IPS DF 6.9 (cell line): ENCODE measurements around the gene IFI27L2.

Experiments used
- DNase-seq: peaks from one replicate; pipeline ENCODE4 v3.0.0-alpha.2; 2013; ENCODE audit warnings: low read depth, low spot score
- H3K27ac ChIP-seq: one replicate; pipeline ENCODE4 v1.5.1; 2013; ENCODE audit warnings: low read length, control low read depth
- H3K27me3 ChIP-seq: 2 replicates; pipeline ENCODE4 v1.6.1; 2013; ENCODE audit warnings: mild to moderate bottlenecking, low read length; ENCODE audit not compliant: control insufficient read depth, insufficient read depth
- H3K36me3 ChIP-seq: 2 replicates; pipeline ENCODE4 v1.6.1; 2013; ENCODE audit warnings: low read length; ENCODE audit not compliant: control insufficient read depth, insufficient read depth
- H3K4me1 ChIP-seq: 2 replicates; pipeline ENCODE4 v1.6.1; 2013; ENCODE audit warnings: low read length; ENCODE audit not compliant: control insufficient read depth, insufficient read depth
- H3K4me3 ChIP-seq: 2 replicates; pipeline ENCODE4 v1.5.1; 2013; ENCODE audit warnings: mild to moderate bottlenecking, low read length
- H3K9me3 ChIP-seq: 2 replicates; pipeline ENCODE4 v1.6.1; 2013; ENCODE audit warnings: low read length, inconsistent platforms; ENCODE audit not compliant: control insufficient read depth, insufficient read depth
- WGBS: extraction: QIAGEN DNeasy Blood & Tissue Kit; methylation state at CpG from one replicate; pipeline ENCODE4 v1.1.7; 2013; ENCODE audit warnings: mixed read lengths, missing lambda C conversion rate; ENCODE audit not compliant: insufficient read length, insufficient coverage; 5-methylcytosine and 5-hydroxymethylcytosine counted together

IFI27L2 gene

DNA sequence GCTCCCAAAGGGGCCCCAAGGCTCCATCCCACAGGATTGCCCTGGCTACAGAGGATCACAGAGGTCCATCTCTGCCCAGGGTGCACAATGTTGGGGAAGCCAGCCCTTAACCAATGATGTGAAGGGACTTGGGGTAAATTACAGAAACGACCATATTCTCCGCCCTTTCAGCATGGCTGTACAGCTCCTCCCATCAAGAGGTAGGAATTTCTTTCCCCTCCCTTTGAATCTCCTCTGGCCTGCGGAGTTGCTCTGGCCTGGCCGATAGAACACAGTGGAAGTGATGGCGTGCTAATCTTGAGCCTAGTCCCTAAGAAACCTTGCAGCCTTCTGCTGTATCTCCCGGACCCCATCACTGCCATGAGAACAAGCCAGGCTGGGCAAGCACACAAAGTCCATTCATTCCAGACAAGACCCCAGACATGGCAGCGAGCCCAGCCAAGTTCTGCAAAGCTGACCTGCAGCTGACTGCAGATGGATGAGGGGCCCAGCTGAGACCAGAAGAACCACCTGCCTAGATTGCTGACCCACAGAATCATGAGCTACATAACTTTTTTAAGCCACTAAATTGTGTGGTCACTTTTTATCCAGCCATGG is 25.8 kb downstream of the IFI27L2 start:
- Histone ChIP-seq H3K36me3 (no peaks in the 10 kb centered on the region), H3K4me1 (no peaks in the 10 kb centered on the region), H3K9me3 (no peaks in the 10 kb centered on the region), H3K27me3 (no peaks in the 10 kb centered on the region), H3K4me3 (no peak overlapping the region), H3K27ac (no peak overlapping the region)
- DNase-seq: no peak
- WGBS: no CpG with 5 or more reads among the region's 7 CpGs

- Histone ChIP-seq H3K9me3 (no peaks in the 10 kb centered on the region), H3K27me3 (no peaks in the 10 kb centered on the region), H3K27ac (no peak overlapping the region), H3K36me3 (no peaks in the 10 kb centered on the region; the same call in 1 of the 2 replicates), H3K4me3 (no peak overlapping the region), H3K4me1 (no peaks in the 10 kb centered on the region)
- no peak for DNase-seq
- no CpG with 5 or more reads among the region's 8 CpGs for WGBS
These were observed 26.5 kb downstream of the IFI27L2 start for GRCh38 chr14:94102768-94103482.

DNA sequence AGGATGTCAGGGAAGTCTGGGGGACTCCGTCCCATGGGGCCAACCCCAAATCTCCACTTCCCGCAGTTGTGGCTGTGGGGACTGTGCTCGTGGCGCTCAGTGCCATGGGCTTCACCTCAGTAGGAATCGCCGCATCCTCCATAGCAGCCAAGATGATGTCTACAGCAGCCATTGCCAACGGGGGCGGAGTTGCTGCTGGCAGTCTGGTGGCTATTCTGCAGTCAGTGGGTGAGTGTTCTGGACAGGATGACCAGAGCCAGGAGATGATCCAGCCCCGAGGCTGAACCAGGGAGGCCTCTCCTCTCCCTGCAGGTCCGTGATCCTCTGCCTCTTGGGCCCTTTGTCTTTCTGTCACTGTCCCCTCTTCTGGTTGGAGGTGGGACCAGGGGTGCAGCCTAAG is 27.7 kb downstream of the IFI27L2 start:
- WGBS: no CpG with 5 or more reads among the region's 10 CpGs
- no peaks in the 10 kb centered on the region for H3K4me1 ChIP-seq
- H3K27me3 ChIP-seq: no peaks in the 10 kb centered on the region
- H3K4me3 ChIP-seq: no peak overlapping the region
- no peaks in the 10 kb centered on the region for H3K9me3 ChIP-seq
- H3K36me3 ChIP-seq: no peaks in the 10 kb centered on the region; the same call in 1 of the 2 replicates
- DNase-seq: no peak
- H3K27ac ChIP-seq: no peak overlapping the region

GRCh38 chr14:94100847-94101246 is 28.6 kb downstream of the IFI27L2 start:
- no CpG with 5 or more reads among the region's 4 CpGs for whole genome bisulfite sequencing
- H3K36me3 ChIP-seq: no peaks in the 10 kb centered on the region; the same call in 1 of the 2 replicates
- no peaks in the 10 kb centered on the region for H3K27me3 ChIP-seq
- no peaks in the 10 kb centered on the region for H3K4me1 ChIP-seq
- H3K27ac ChIP-seq: no peak overlapping the region
- H3K9me3 ChIP-seq: no peaks in the 10 kb centered on the region
- DNase-seq: no peak
- no peak overlapping the region for H3K4me3 ChIP-seq

DNA sequence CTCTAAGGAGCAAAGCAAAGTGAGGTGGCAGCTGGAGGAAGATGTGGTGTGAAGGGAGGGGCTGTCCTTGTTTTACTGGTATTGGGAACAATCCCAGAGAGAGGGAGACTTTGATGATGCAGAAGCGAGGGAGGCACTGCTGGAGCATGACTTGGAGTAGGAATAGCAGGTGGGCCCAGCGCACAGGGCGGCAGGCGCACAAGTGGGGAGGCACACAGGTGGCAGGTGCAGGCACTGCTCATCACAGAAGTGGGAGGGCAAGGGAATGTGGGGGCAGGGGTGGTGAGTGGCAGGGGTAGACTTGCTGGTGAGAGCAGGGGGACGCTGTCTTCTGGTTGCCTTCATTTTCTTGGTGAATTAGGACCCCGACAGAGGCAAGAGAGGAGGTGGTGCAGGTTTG is 30.4 kb downstream of the IFI27L2 start:
- no CpG with 5 or more reads among the region's 6 CpGs for WGBS
- Histone ChIP-seq H3K27ac (no peak overlapping the region), H3K4me3 (no peak overlapping the region), H3K9me3 (no peaks in the 10 kb centered on the region), H3K4me1 (no peaks in the 10 kb centered on the region), H3K36me3 (no peaks in the 10 kb centered on the region; the same call in 1 of the 2 replicates), H3K27me3 (no peaks in the 10 kb centered on the region)
- no peak for DNase-seq

GRCh38 chr14:94098326-94098992 is 30.9 kb downstream of the IFI27L2 start:
- H3K27ac ChIP-seq: no peak overlapping the region
- no peaks in the 10 kb centered on the region; the same call in 1 of the 2 replicates for H3K36me3 ChIP-seq
- no peaks in the 10 kb centered on the region for H3K4me1 ChIP-seq
- H3K27me3 ChIP-seq: no peaks in the 10 kb centered on the region
- DNase-seq: no peak
- H3K9me3 ChIP-seq: no peaks in the 10 kb centered on the region
- no CpG with 5 or more reads among the region's 10 CpGs for WGBS
- H3K4me3 ChIP-seq: no peak overlapping the region

GRCh38 chr14:94097091-94097490 is 32.3 kb downstream of the IFI27L2 start:
- H3K36me3 ChIP-seq: no peaks in the 10 kb centered on the region; the same call in 1 of the 2 replicates
- H3K9me3 ChIP-seq: no peaks in the 10 kb centered on the region
- H3K4me1 ChIP-seq: no peaks in the 10 kb centered on the region
- H3K27me3 ChIP-seq: no peaks in the 10 kb centered on the region
- H3K27ac ChIP-seq: no peak overlapping the region
- no peak overlapping the region for H3K4me3 ChIP-seq
- no CpG with 5 or more reads among the region's 4 CpGs for WGBS
- no peak for DNase-seq

GRCh38 chr14:94093418-94093817 is 36.0 kb downstream of the IFI27L2 start:
- H3K4me3 ChIP-seq: no peak overlapping the region
- no peaks in the 10 kb centered on the region for H3K9me3 ChIP-seq
- no peak for DNase-seq
- no peaks in the 10 kb centered on the region for H3K4me1 ChIP-seq
- no CpG with 5 or more reads among the region's 2 CpGs for WGBS
- H3K27ac ChIP-seq: no peak overlapping the region
- no peaks in the 10 kb centered on the region for H3K27me3 ChIP-seq
- no peaks in the 10 kb centered on the region; the same call in 1 of the 2 replicates for H3K36me3 ChIP-seq

GRCh38 chr14:94089479-94089878 is 39.9 kb downstream of the IFI27L2 start:
- Histone ChIP-seq H3K36me3 (no peaks in the 10 kb centered on the region), H3K4me1 (no peaks in the 10 kb centered on the region), H3K9me3 (no peaks in the 10 kb centered on the region), H3K27me3 (no peaks in the 10 kb centered on the region), H3K4me3 (no peak overlapping the region), H3K27ac (no peak overlapping the region)
- DNase-seq: no peak
- WGBS: no CpG with 5 or more reads among the region's 4 CpGs

DNA sequence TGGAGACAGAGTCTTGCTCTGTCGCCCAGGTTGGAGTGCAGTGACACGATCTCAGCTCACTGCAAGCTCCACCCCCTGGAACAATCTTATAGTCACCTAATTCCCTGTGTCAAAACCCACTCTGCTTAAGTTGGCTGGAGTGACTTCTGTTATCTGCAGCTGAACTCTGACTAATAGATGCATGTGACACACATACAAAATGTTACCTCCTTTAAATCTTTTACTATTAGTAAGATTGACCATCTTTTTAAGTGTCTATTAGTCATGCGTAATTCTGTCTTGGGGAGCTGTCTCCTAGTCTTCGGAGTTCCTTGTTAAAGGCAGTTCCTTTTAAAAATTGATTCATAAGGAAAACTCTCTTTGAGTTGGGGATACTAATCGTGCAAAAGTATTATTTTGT is 40.9 kb downstream of the IFI27L2 start:
- Histone ChIP-seq H3K4me3 (no peak overlapping the region), H3K36me3 (no peaks in the 10 kb centered on the region), H3K9me3 (no peaks in the 10 kb centered on the region), H3K27ac (no peak overlapping the region), H3K27me3 (no peaks in the 10 kb centered on the region), H3K4me1 (no peaks in the 10 kb centered on the region)
- no peak for DNase-seq
- WGBS: no CpG with 5 or more reads among the region's 5 CpGs
